ENCODE results near the gene PNMT. TPM values are rescaled to one million over a fixed set of nuclear protein-coding genes. Genes with fewer than 3 reads are reported as not detected.

Gene PNMT
- total and polyA plus RNA-seq, 2 of the 13 experiments (the other 11 are each of a cell fraction or from before 2014, with no cell fraction given): 0.25 TPM; not detected in 1

GRCh38 chr17:39621523-39622379, 46.5 kb upstream of the PNMT start (continued):
- TF ChIP-seq, protein P1, sequence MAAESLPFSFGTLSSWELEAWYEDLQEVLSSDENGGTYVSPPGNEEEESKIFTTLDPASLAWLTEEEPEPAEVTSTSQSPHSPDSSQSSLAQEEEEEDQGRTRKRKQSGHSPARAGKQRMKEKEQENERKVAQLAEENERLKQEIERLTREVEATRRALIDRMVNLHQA (CRISPR knock-in tag; IDR thresholded peaks at IDR 0.05): no peak
- peak; percentile 65 for TF ChIP-seq PHF5A (CRISPR knock-in tag; IDR thresholded peaks at IDR 0.05; ENCODE audit: low read depth, unreplicated experiment)
- TF ChIP-seq REPIN1 (CRISPR knock-in tag; IDR thresholded peaks at IDR 0.05; ENCODE audit: borderline replicate concordance, low read depth): peak; percentile 69; the same call in 1 of the 2 replicates
- TF ChIP-seq JUND (CRISPR knock-in tag; IDR thresholded peaks at IDR 0.05): no peak
- no peak for TF ChIP-seq AFF4 (CRISPR knock-in tag; IDR thresholded peaks at IDR 0.05)
- TF ChIP-seq, protein P2, sequence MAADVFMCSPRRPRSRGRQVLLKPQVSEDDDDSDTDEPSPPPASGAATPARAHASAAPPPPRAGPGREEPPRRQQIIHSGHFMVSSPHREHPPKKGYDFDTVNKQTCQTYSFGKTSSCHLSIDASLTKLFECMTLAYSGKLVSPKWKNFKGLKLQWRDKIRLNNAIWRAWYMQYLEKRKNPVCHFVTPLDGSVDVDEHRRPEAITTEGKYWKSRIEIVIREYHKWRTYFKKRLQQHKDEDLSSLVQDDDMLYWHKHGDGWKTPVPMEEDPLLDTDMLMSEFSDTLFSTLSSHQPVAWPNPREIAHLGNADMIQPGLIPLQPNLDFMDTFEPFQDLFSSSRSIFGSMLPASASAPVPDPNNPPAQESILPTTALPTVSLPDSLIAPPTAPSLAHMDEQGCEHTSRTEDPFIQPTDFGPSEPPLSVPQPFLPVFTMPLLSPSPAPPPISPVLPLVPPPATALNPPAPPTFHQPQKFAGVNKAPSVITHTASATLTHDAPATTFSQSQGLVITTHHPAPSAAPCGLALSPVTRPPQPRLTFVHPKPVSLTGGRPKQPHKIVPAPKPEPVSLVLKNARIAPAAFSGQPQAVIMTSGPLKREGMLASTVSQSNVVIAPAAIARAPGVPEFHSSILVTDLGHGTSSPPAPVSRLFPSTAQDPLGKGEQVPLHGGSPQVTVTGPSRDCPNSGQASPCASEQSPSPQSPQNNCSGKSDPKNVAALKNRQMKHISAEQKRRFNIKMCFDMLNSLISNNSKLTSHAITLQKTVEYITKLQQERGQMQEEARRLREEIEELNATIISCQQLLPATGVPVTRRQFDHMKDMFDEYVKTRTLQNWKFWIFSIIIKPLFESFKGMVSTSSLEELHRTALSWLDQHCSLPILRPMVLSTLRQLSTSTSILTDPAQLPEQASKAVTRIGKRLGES (CRISPR knock-in tag; IDR thresholded peaks at IDR 0.05; ENCODE audit: borderline replicate concordance): no peak
- peak; percentile 98 for TF ChIP-seq STAG1 (CRISPR knock-in tag; IDR thresholded peaks at IDR 0.05)
- peak; percentile 58 for TF ChIP-seq ZGPAT (CRISPR knock-in tag; IDR thresholded peaks at IDR 0.05)
- TF ChIP-seq ZNF589 (CRISPR knock-in tag; conservative IDR thresholded peaks at IDR 0.05): no peak
- TF ChIP-seq BORCS8-MEF2B (CRISPR knock-in tag; IDR thresholded peaks at IDR 0.05): peak; percentile 78; the same call in 1 of the 2 replicates
- TF ChIP-seq ZNF263 (CRISPR knock-in tag; IDR thresholded peaks at IDR 0.05): peak; percentile 50; the same call in 1 of the 2 replicates
- peak; percentile 96 for TF ChIP-seq KDM2A (CRISPR knock-in tag; IDR thresholded peaks at IDR 0.05; ENCODE audit: borderline replicate concordance, low read depth)
- TF ChIP-seq SIX1 (CRISPR knock-in tag; IDR thresholded peaks at IDR 0.05; ENCODE audit: borderline replicate concordance): peak; percentile 39; the same call in 1 of the 2 replicates
- no peak for TF ChIP-seq ZNF296 (CRISPR knock-in tag; conservative IDR thresholded peaks at IDR 0.05)
- peak; percentile 71; the same call in 1 of the 2 replicates for TF ChIP-seq ZNF501 (CRISPR knock-in tag; IDR thresholded peaks at IDR 0.05)
- no peak for TF ChIP-seq ZNF274 (CRISPR knock-in tag; IDR thresholded peaks at IDR 0.05)
- TF ChIP-seq MYNN (CRISPR knock-in tag; IDR thresholded peaks at IDR 0.05; ENCODE audit: low read depth): 0 out of 2 replicates have a peak, but pooled peaks have one; percentile 56
- TF ChIP-seq CBX5 (CRISPR knock-in tag; IDR thresholded peaks at IDR 0.05; ENCODE audit: borderline replicate concordance): peak; percentile 90
